IPS-15b (cell line): ENCODE results near the gene PHLDA2.

Source experiments
- H3K27me3 ChIP-seq: one replicate; pipeline ENCODE4 v1.6.1; 2013; ENCODE audit warnings: low read length; ENCODE audit not compliant: control insufficient read depth, insufficient read depth
- H3K36me3 ChIP-seq: one replicate; pipeline ENCODE4 v1.6.1; 2013; ENCODE audit warnings: low read length; ENCODE audit not compliant: control insufficient read depth, insufficient read depth
- H3K4me1 ChIP-seq: one replicate; pipeline ENCODE4 v1.6.1; 2013; ENCODE audit warnings: mild to moderate bottlenecking, low read length; ENCODE audit not compliant: control insufficient read depth, insufficient read depth
- H3K4me3 ChIP-seq: one replicate; pipeline ENCODE4 v1.5.1; 2013; ENCODE audit warnings: low read depth, low read length
- H3K9ac ChIP-seq: one replicate; pipeline ENCODE4 v1.6.1; 2013; ENCODE audit warnings: low read depth, mild to moderate bottlenecking, low read length
- H3K9me3 ChIP-seq: one replicate; pipeline ENCODE4 v1.6.1; 2013; ENCODE audit warnings: mild to moderate bottlenecking, low read length; ENCODE audit not compliant: control insufficient read depth, insufficient read depth

The PHLDA2 gene

DNA sequence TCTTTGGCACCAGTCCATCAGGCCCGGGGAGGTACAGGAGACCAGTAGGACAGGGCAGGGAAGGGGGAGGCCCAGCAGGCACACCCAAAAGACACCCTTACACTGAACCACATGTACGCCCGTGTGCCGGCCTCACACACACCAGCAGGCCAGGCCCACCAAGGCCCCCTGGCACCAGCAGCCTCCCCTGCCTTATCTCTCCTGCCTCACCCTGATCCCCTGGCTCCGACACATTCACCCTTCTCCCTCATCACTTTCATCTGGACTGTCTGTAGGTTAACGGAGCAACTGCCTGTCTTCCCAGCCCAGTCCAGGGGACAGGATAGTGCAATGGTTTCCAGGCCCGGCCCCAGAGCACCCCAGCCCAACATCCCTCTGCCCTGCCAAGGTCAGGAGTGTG, 48.6 kb downstream of the PHLDA2 start:
- peaks cover 2% of the 10 kb centered on the region for H3K4me1 ChIP-seq
- no peaks in the 10 kb centered on the region for H3K9me3 ChIP-seq
- peaks cover 31% of the 10 kb centered on the region for H3K27me3 ChIP-seq
- H3K9ac ChIP-seq, result no peak overlapping the region
- H3K4me3 ChIP-seq, result no peak overlapping the region
- peaks cover 3% of the 10 kb centered on the region for H3K36me3 ChIP-seq

DNA sequence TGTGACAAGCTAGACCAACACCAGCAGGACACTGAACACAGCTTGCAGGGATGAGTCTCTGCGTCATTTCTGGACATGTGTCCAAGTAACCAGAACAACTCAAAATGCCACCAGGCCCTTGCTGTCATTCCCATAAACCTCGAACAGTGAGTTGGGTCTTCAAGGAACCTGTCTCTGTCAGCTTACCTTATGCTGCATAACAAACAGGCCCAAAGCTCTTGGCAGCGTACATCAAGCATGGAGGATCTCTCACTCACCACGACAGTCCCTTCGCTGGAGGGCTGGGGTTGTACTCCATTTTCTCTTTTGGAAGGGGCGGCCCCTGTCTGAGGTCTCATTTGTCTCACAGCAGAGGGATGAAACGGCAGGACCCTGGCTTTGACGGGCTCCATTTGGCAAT, 50.4 kb downstream of the PHLDA2 start:
- no peaks in the 10 kb centered on the region for H3K9me3 ChIP-seq
- H3K27me3 ChIP-seq, result peaks cover 32% of the 10 kb centered on the region
- H3K4me3 ChIP-seq, result no peak overlapping the region
- peaks cover 2% of the 10 kb centered on the region for H3K4me1 ChIP-seq
- H3K36me3 ChIP-seq, result peaks cover 3% of the 10 kb centered on the region
- H3K9ac ChIP-seq, result no peak overlapping the region
